GM12872 (cell line): Measurements from ENCODE around the gene C4orf50.

Source experiments
- CTCF ChIP-seq: IDR thresholded peaks from 3 replicates; pipeline ENCODE4 v1.5.1; 2011; ENCODE audit warnings: low read depth, mild to moderate bottlenecking, low read length, moderate library complexity; ENCODE audit not compliant: insufficient read depth

Gene C4orf50

GRCh38 chr4:5971078-5971450 lies 47.2 kb downstream of the C4orf50 start:
- TF ChIP-seq CTCF, result no peak

- no peak for TF ChIP-seq CTCF
Measured at GRCh38 chr4:5970381-5971077, 47.7 kb downstream of the C4orf50 start.

GRCh38 chr4:5969777-5970176 lies 48.5 kb downstream of the C4orf50 start:
- no peak for TF ChIP-seq CTCF

- no peak for TF ChIP-seq CTCF
Measured at GRCh38 chr4:5969336-5969735, 48.9 kb downstream of the C4orf50 start.

DNA sequence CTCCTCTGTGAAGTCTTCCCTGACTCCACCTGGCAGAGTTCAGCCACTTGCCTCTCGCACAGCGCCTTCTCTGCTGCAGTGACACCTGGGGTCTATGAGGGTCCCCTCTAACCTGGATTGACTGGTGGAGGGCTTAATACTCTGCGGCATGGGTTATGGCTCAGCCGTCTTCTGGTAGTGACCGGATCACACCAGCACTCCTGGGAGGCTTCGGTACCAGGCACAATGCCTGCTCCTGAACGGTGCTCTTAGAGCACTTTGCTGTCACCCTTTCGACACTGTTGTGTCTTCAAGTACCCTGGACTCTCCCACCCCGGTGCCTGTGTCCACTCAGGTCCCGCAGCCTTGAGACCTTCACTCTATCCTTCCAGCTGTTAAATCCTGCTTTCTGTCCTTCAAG lies 50.0 kb downstream of the C4orf50 start:
- no peak for TF ChIP-seq CTCF

GRCh38 chr4:5967783-5968182 lies 50.4 kb downstream of the C4orf50 start:
- 0 out of 3 replicates have a peak, but pooled peaks have one; percentile 3 for TF ChIP-seq CTCF

GRCh38 chr4:5965225-5965624 lies 53.0 kb downstream of the C4orf50 start:
- TF ChIP-seq CTCF, result no peak
